Neuronal stem cell (in vitro differentiated cells): ENCODE measurements around the gene TBC1D4.

ENCODE experiments used
- DNase-seq: peaks from one replicate; pipeline ENCODE4 v3.0.0-alpha.2; 2013; ENCODE audit warnings: low spot score
- H2AFZ ChIP-seq: one replicate; pipeline ENCODE4 v1.6.1; 2013; ENCODE audit warnings: mild to moderate bottlenecking, low read length, inconsistent platforms
- H2AK5ac ChIP-seq: 2 replicates; pipeline ENCODE4 v1.6.1; 2013; ENCODE audit warnings: low read depth, mild to moderate bottlenecking, inconsistent platforms, low read length, moderate library complexity, mixed read lengths
- H2BK120ac ChIP-seq: 2 replicates; pipeline ENCODE4 v1.6.1; 2013; ENCODE audit warnings: low read depth, mild to moderate bottlenecking, inconsistent platforms, low read length, moderate library complexity, mixed read lengths
- H2BK12ac ChIP-seq: one replicate; pipeline ENCODE4 v1.6.1; 2013; ENCODE audit warnings: low read length, inconsistent platforms
- H2BK15ac ChIP-seq: 2 replicates; pipeline ENCODE4 v1.6.1; 2013; ENCODE audit warnings: mild to moderate bottlenecking, low read length, inconsistent platforms, mixed read lengths
- H2BK5ac ChIP-seq: one replicate; pipeline ENCODE4 v1.6.1; 2013; ENCODE audit warnings: inconsistent platforms, mild to moderate bottlenecking, low read length, moderate library complexity
- H3K14ac ChIP-seq: one replicate; pipeline ENCODE4 v1.6.1; 2013; ENCODE audit warnings: low read length, inconsistent platforms
- H3K18ac ChIP-seq: 2 replicates; pipeline ENCODE4 v1.6.1; 2013; ENCODE audit warnings: low read length, inconsistent platforms
- H3K23ac ChIP-seq: 2 replicates; pipeline ENCODE4 v1.6.1; 2013; ENCODE audit warnings: low read depth, mild to moderate bottlenecking, mixed read lengths, low read length, inconsistent platforms; ENCODE audit not compliant: poor library complexity
- H3K27ac ChIP-seq: replicated peaks from 3 replicates; pipeline ENCODE4 v1.5.1; 2013; ENCODE audit warnings: low read length, inconsistent platforms
- H3K27me3 ChIP-seq, 3 experiments: 2 replicates each; pipeline ENCODE4 v1.6.1; 2013; ENCODE audit warnings: low read length in 3 of 3, mild to moderate bottlenecking in 2 of 3, inconsistent platforms in 1 of 3, low read depth in 1 of 3, mixed read lengths in 1 of 3, moderate library complexity in 1 of 3; ENCODE audit not compliant: control insufficient read depth in 3 of 3, insufficient read depth in 3 of 3
- H3K36me3 ChIP-seq, 2 donors: replicated peaks in 1 of 2; 2 replicates each; pipeline ENCODE4 v1.6.1; 2013; ENCODE audit warnings: low read length in 2 of 2; ENCODE audit not compliant: control insufficient read depth in 2 of 2, insufficient read depth in 2 of 2
- H3K4ac ChIP-seq: 2 replicates; pipeline ENCODE4 v1.6.1; 2013; ENCODE audit warnings: inconsistent platforms, mild to moderate bottlenecking, low read length, moderate library complexity
- H3K4me1 ChIP-seq, 2 donors: 1 replicate in 1 of 2; 2 replicates in 1 of 2; pipeline ENCODE4 v1.6.1; 2013; ENCODE audit warnings: low read length in 2 of 2, low read depth in 1 of 2; ENCODE audit not compliant: control insufficient read depth in 2 of 2, insufficient read depth in 1 of 2
- H3K4me2 ChIP-seq: one replicate; pipeline ENCODE4 v1.6.1; 2013; ENCODE audit warnings: mild to moderate bottlenecking, low read length, inconsistent platforms; ENCODE audit not compliant: insufficient read depth, poor library complexity, severe bottlenecking
- H3K4me3 ChIP-seq, 2 donors: 2 replicates each; pipeline ENCODE4 v1.5.1; 2013; ENCODE audit warnings: low read length in 2 of 2, mild to moderate bottlenecking in 2 of 2, inconsistent platforms in 1 of 2, moderate library complexity in 1 of 2
- H3K79me1 ChIP-seq: one replicate; pipeline ENCODE4 v1.6.1; 2013; ENCODE audit warnings: low read depth, mild to moderate bottlenecking, inconsistent platforms, low read length, moderate library complexity
- H3K9ac ChIP-seq: one replicate; pipeline ENCODE4 v1.6.1; 2013; ENCODE audit warnings: mild to moderate bottlenecking, low read depth, low read length, inconsistent platforms; ENCODE audit not compliant: poor library complexity
- H3K9me3 ChIP-seq, 2 donors: replicated peaks in 1 of 2; 2 replicates each; pipeline versions ENCODE3 to v1.6.1; 2013; ENCODE audit warnings: low read length in 2 of 2, mild to moderate bottlenecking in 2 of 2, inconsistent platforms in 1 of 2, low read depth in 1 of 2, mixed read lengths in 1 of 2, moderate library complexity in 1 of 2; ENCODE audit not compliant: control insufficient read depth in 2 of 2, insufficient read depth in 1 of 2
- H4K8ac ChIP-seq: one replicate; pipeline ENCODE4 v1.6.1; 2013; ENCODE audit warnings: low read depth, mild to moderate bottlenecking, inconsistent platforms, low read length, moderate library complexity
- H4K91ac ChIP-seq: one replicate; pipeline ENCODE4 v1.6.1; 2013; ENCODE audit warnings: low read length, low read depth, mild to moderate bottlenecking, inconsistent platforms; ENCODE audit not compliant: poor library complexity
- WGBS, 2 donors: extraction: QIAGEN DNeasy Blood & Tissue Kit; methylation state at CpG; one replicate each; pipeline ENCODE4 v1.1.7; 2013; ENCODE audit warnings: missing lambda C conversion rate in 2 of 2, mixed read lengths in 1 of 2; ENCODE audit not compliant: insufficient read length in 2 of 2, insufficient replicate concordance in 1 of 2; ENCODE audit errors: extremely low coverage in 2 of 2; 5-methylcytosine and 5-hydroxymethylcytosine counted together

The TBC1D4 gene

GRCh38 chr13:75443356-75443958 lies 38.5 kb downstream of the TBC1D4 start:
- no peak overlapping the region for H2BK120ac ChIP-seq
- no peaks in the 10 kb centered on the region for H3K36me3 ChIP-seq
- H2BK15ac ChIP-seq: no peak overlapping the region
- H2AK5ac ChIP-seq: no peak overlapping the region
- H3K4me1 ChIP-seq: no peaks in the 10 kb centered on the region
- no peak overlapping the region for H2AFZ ChIP-seq
- no peak overlapping the region for H3K14ac ChIP-seq
- no peak overlapping the region for H2BK5ac ChIP-seq
- no peak for DNase-seq
- peaks cover 0 to 3% of the 10 kb centered on the region in 2 donors for H3K9me3 ChIP-seq
- H3K27ac ChIP-seq: no peak overlapping the region
- no peaks in the 10 kb centered on the region for H3K27me3 ChIP-seq
- no peak overlapping the region for H2BK12ac ChIP-seq
- H3K4me2 ChIP-seq: no peak overlapping the region
- H3K79me1 ChIP-seq: no peaks in the 10 kb centered on the region
- no peak overlapping the region for H3K4ac ChIP-seq
- H3K9ac ChIP-seq: no peak overlapping the region
- H3K4me3 ChIP-seq: no peak overlapping the region
- H4K91ac ChIP-seq: no peak overlapping the region
- H3K18ac ChIP-seq: no peak overlapping the region
- no peak overlapping the region for H4K8ac ChIP-seq
- no peak overlapping the region for H3K23ac ChIP-seq
- WGBS, 2 donors: no CpG with 5 or more reads among the region's 8 CpGs

GRCh38 chr13:75442736-75443234 lies 39.2 kb downstream of the TBC1D4 start:
- no peak for DNase-seq

GRCh38 chr13:75440100-75440499 lies 41.9 kb downstream of the TBC1D4 start:
- H2BK120ac ChIP-seq: no peak overlapping the region
- H3K9me3 ChIP-seq: no peaks in the 10 kb centered on the region
- H4K91ac ChIP-seq: no peak overlapping the region
- H3K18ac ChIP-seq: no peak overlapping the region
- no peak overlapping the region for H2BK15ac ChIP-seq
- no peak overlapping the region for H2AK5ac ChIP-seq
- H3K4me3 ChIP-seq: no peak overlapping the region
- no peak overlapping the region for H3K4ac ChIP-seq
- no peak overlapping the region for H4K8ac ChIP-seq
- H2BK12ac ChIP-seq: no peak overlapping the region
- H2AFZ ChIP-seq: no peak overlapping the region
- H3K27ac ChIP-seq: no peak overlapping the region
- H3K14ac ChIP-seq: no peak overlapping the region
- no peak overlapping the region for H3K9ac ChIP-seq
- H2BK5ac ChIP-seq: no peak overlapping the region
- H3K79me1 ChIP-seq: no peaks in the 10 kb centered on the region
- H3K36me3 ChIP-seq: no peaks in the 10 kb centered on the region
- H3K23ac ChIP-seq: no peak overlapping the region
- no peak overlapping the region for H3K4me2 ChIP-seq
- H3K27me3 ChIP-seq: no peaks in the 10 kb centered on the region
- no CpG with 5 or more reads among the region's 2 CpGs for WGBS, 2 donors
- H3K4me1 ChIP-seq: peaks cover 2 to 6% of the 10 kb centered on the region in 2 donors
- no peak for DNase-seq

More at GRCh38 chr13:75442736-75443234, 39.2 kb downstream of the TBC1D4 start:
- no peak overlapping the region for H2AK5ac ChIP-seq
- H2BK15ac ChIP-seq: no peak overlapping the region
- no peaks in the 10 kb centered on the region for H3K79me1 ChIP-seq
- H3K4ac ChIP-seq: no peak overlapping the region
- no peak overlapping the region for H4K91ac ChIP-seq
- no CpG with 5 or more reads among the region's 6 CpGs for WGBS, 2 donors
- no peak overlapping the region for H2BK5ac ChIP-seq
- no peak overlapping the region for H3K9ac ChIP-seq
- H3K14ac ChIP-seq: no peak overlapping the region
- no peaks in the 10 kb centered on the region for H3K27me3 ChIP-seq
- H2BK12ac ChIP-seq: no peak overlapping the region
- H3K4me3 ChIP-seq: no peak overlapping the region
- H2BK120ac ChIP-seq: no peak overlapping the region
- H4K8ac ChIP-seq: no peak overlapping the region
- H3K18ac ChIP-seq: no peak overlapping the region
- peaks cover 1 to 2% of the 10 kb centered on the region in 2 donors for H3K4me1 ChIP-seq
- H3K9me3 ChIP-seq: no peaks in the 10 kb centered on the region
- no peak overlapping the region for H3K23ac ChIP-seq
- no peak overlapping the region for H2AFZ ChIP-seq
- H3K27ac ChIP-seq: no peak overlapping the region
- no peak overlapping the region for H3K4me2 ChIP-seq
- H3K36me3 ChIP-seq: no peaks in the 10 kb centered on the region

- H4K8ac ChIP-seq: no peak overlapping the region
- H3K9ac ChIP-seq: no peak overlapping the region
- H4K91ac ChIP-seq: no peak overlapping the region
- H3K4me3 ChIP-seq: no peak overlapping the region
- H3K14ac ChIP-seq: no peak overlapping the region
- H2BK120ac ChIP-seq: no peak overlapping the region
- peaks cover 2 to 6% of the 10 kb centered on the region in 2 donors for H3K4me1 ChIP-seq
- H3K79me1 ChIP-seq: peaks cover 2% of the 10 kb centered on the region
- no peak for DNase-seq
- WGBS, 2 donors: no CpG with 5 or more reads among the region's 4 CpGs
- no peak overlapping the region for H2AFZ ChIP-seq
- H3K4ac ChIP-seq: no peak overlapping the region
- no peak overlapping the region for H3K23ac ChIP-seq
- no peak overlapping the region for H2BK5ac ChIP-seq
- H2BK15ac ChIP-seq: no peak overlapping the region
- H3K36me3 ChIP-seq: no peaks in the 10 kb centered on the region
- H3K27ac ChIP-seq: no peak overlapping the region
- H3K27me3 ChIP-seq: no peaks in the 10 kb centered on the region
- H3K4me2 ChIP-seq: no peak overlapping the region
- no peak overlapping the region for H3K18ac ChIP-seq
- H2BK12ac ChIP-seq: no peak overlapping the region
- H3K9me3 ChIP-seq: no peaks in the 10 kb centered on the region
- H2AK5ac ChIP-seq: no peak overlapping the region
These were observed 44.2 kb downstream of the TBC1D4 start for GRCh38 chr13:75437582-75438318.
